ENCODE measurements around the gene LAMP1.
"Not testable (repeated sequence)": the region's sequence is repeated elsewhere in the genome, so short reads cannot be mapped to it uniquely, and the experiment has no call there.

The LAMP1 gene

DNA sequence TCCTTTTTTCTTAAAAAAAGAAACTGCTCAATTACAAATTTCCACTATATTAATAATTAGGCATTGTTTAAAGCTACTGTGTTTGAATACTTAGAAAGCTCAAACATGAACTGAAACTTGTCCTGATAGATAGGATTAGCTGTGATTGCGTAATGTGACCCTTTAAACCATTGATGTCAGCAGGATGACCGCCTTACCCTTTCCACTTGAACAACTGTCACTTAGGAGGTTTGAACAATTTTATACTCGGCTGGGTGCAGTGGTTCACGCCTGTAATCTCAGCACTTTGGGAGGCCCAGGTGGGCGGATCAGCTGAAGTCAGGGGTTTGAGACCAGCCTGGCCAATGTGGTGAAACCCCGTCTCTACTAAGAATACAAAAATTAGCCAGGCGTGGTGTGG is 2.9 kb downstream of the LAMP1 start:
- Histone ChIP-seq H3K27me3 (no peaks in the 10 kb centered on the region), H3K4me1 (peaks cover 0 to 33% (median 17%) of the 10 kb centered on the region in 4 donors), H3K27ac (no peak overlapping the region), H3K36me3 (peaks cover 0 to 6% (median 0%) of the 10 kb centered on the region in 3 donors), H3K9me3 (no peaks in the 10 kb centered on the region), H3K4me3 (no peak overlapping the region)
- TF ChIP-seq, protein P1, sequence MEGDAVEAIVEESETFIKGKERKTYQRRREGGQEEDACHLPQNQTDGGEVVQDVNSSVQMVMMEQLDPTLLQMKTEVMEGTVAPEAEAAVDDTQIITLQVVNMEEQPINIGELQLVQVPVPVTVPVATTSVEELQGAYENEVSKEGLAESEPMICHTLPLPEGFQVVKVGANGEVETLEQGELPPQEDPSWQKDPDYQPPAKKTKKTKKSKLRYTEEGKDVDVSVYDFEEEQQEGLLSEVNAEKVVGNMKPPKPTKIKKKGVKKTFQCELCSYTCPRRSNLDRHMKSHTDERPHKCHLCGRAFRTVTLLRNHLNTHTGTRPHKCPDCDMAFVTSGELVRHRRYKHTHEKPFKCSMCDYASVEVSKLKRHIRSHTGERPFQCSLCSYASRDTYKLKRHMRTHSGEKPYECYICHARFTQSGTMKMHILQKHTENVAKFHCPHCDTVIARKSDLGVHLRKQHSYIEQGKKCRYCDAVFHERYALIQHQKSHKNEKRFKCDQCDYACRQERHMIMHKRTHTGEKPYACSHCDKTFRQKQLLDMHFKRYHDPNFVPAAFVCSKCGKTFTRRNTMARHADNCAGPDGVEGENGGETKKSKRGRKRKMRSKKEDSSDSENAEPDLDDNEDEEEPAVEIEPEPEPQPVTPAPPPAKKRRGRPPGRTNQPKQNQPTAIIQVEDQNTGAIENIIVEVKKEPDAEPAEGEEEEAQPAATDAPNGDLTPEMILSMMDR (IDR thresholded peaks at IDR 0.05), result no peak
- intact Hi-C loops (cut with DNase I; ENCODE audit: low total_unique reads), result loop anchor here (5.0 to 10.0 kb wide), 3 partner anchors 62 to 195 kb away; partner anchors contain the start of genes DCUN1D2 and GRTP1
- DNase-seq, result no peak

DNA sequence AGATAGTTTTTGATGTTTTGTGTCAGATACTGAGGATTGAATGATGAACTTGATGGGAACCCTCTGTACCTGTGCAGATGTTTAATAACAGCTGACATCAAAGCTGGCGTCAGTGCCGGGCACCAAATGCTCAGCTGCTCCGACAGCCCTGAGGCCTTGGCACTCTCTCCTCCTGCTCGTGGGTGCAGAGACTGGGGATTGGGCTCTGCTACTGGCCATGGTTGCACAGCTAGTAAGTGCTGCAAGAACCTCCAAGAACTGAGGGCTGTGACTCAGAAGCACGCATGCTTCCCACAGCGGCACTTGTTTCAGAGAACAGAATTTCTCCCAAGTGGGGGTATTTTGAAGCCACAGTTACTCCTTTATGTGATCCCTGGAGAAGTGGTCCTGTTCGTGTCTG is 5.9 kb downstream of the LAMP1 start:
- Histone ChIP-seq H3K9me3 (no peaks in the 10 kb centered on the region), H3K4me1 (peaks cover 0 to 19% (median 6%) of the 10 kb centered on the region in 4 donors), H3K27ac (no peak overlapping the region), H3K36me3 (peaks cover 6 to 14% (median 6%) of the 10 kb centered on the region in 3 donors), H3K4me3 (no peak overlapping the region), H3K27me3 (no peaks in the 10 kb centered on the region)
- no peak for DNase-seq
- TF ChIP-seq, protein P1 (IDR thresholded peaks at IDR 0.05), result no peak
- intact Hi-C loops (cut with DNase I; ENCODE audit: low total_unique reads), result no loop called here

DNA sequence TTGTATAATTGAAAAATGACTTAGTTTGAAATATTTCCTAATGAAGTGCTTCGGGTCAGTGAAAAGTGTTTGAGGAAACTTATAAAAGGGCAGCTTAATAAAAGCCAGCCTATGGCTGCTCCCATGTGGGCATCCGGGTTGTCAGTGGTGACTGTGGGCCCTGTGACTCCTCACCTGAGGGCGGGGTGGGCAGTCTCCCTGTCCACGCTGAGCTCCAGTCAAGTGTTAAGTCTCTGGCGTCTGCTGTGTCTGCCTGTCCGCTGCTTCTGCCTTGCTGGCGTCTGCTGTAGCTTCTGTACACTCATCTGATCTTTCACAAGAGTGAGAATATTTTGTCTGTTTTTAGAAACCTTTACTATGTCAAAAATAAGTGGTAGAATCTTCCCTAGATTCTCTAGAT is 7.1 kb downstream of the LAMP1 start:
- H3K9me3 ChIP-seq, result no peaks in the 10 kb centered on the region
- intact Hi-C loops (cut with DNase I; ENCODE audit: low total_unique reads), result no loop called here
- no peak overlapping the region for H3K27ac ChIP-seq
- no peak for DNase-seq
- TF ChIP-seq, protein P1 (IDR thresholded peaks at IDR 0.05), result no peak
- peaks cover 0 to 7% (median 0%) of the 10 kb centered on the region in 4 donors for H3K4me1 ChIP-seq
- H3K27me3 ChIP-seq, result no peaks in the 10 kb centered on the region
- peaks cover 6 to 18% (median 8%) of the 10 kb centered on the region in 3 donors for H3K36me3 ChIP-seq
- no peak overlapping the region for H3K4me3 ChIP-seq

DNA sequence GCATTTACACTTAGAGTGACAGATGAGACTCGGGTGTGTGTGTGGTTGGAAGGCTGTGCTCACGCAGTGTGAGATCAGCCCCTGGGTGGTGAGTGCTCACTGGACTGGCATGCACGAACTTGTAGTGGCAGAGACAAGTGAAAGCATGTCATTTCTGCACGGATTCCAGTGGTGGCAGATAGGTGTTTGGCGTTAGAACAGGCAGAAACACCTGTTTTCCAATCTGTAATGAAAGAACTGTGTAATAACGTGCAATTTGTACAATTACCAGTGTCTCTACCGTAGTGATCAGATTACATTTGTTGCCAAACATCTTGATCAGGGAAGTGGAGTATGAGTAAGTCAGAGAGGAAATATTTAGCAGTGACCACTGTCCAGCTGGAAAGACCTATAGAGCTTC is 8.2 kb downstream of the LAMP1 start:
- no peak overlapping the region for H3K27ac ChIP-seq
- DNase-seq, result no peak
- H3K27me3 ChIP-seq, result no peaks in the 10 kb centered on the region
- intact Hi-C loops (cut with DNase I; ENCODE audit: low total_unique reads), result no loop called here
- H3K9me3 ChIP-seq, result no peaks in the 10 kb centered on the region
- peaks cover 0 to 5% (median 0%) of the 10 kb centered on the region in 4 donors for H3K4me1 ChIP-seq
- TF ChIP-seq, protein P1 (IDR thresholded peaks at IDR 0.05), result no peak
- H3K4me3 ChIP-seq, result no peak overlapping the region
- H3K36me3 ChIP-seq, result peaks cover 15 to 29% (median 16%) of the 10 kb centered on the region in 3 donors

DNA sequence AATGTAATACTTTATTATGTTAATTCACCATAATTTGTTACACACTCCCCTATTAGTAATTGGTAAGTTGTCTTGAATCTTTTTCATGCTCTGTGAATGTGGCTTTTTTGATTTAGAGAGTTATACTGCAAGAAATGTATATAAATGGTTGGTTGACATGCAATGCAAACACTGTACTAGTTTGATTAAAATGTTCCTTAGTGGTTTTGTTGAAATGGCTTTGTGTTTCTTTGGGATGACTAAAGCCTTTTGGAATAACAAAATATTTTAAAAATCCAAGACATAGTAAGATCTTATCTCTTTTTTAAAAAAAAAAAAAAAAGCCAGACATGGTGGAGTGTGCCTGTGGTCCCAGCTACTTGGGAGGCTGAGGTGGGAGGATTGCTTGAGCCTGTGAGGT is 10.5 kb downstream of the LAMP1 start:
- H3K9me3 ChIP-seq, result no peaks in the 10 kb centered on the region
- intact Hi-C loops (cut with DNase I; ENCODE audit: low total_unique reads), result no loop called here
- no peak overlapping the region for H3K4me3 ChIP-seq
- TF ChIP-seq, protein P1 (IDR thresholded peaks at IDR 0.05), result no peak
- DNase-seq, result no peak
- no peak overlapping the region for H3K27ac ChIP-seq
- H3K36me3 ChIP-seq, result peaks cover 38 to 52% (median 38%) of the 10 kb centered on the region in 3 donors
- H3K4me1 ChIP-seq, result peaks cover 0 to 5% (median 0%) of the 10 kb centered on the region in 4 donors
- no peaks in the 10 kb centered on the region for H3K27me3 ChIP-seq

DNA sequence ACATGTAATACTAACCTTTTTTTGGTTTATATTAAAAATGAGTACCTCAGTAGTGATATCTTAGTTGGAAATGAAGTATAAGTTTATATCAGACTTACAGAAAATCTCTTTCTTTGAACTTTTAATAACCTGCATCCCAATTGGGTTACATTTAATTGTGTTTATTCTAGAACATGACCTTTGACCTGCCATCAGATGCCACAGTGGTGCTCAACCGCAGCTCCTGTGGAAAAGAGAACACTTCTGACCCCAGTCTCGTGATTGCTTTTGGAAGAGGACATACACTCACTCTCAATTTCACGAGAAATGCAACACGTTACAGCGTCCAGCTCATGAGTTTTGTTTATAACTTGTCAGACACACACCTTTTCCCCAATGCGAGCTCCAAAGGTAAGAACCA is 12.4 kb downstream of the LAMP1 start:
- intact Hi-C loops (cut with DNase I; ENCODE audit: low total_unique reads), result no loop called here

DNA sequence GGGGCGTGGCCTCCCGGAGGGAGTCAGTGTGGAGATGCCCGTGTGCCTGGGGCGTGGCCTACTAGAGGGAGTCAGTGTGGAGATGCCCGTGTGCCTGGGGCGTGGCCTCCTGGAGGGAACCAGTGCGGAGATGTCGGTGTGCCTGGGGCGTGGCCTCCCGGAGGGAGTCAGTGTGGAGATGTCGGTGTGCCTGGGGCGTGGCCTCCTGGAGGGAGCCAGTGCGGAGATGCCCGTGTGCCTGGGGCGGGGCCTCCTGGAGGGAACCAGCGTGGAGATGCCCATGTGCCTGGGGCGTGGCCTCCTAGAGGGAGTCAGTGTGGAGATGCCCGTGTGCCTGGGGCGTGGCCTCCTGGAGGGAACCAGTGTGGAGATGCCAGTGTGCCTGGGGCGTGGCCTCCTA is 17.1 kb downstream of the LAMP1 start:
- H3K27ac ChIP-seq; DNase-seq; H3K9me3 ChIP-seq; intact Hi-C loops (cut with DNase I; ENCODE audit: low total_unique reads); H3K4me1 ChIP-seq; H3K4me3 ChIP-seq; H3K27me3 ChIP-seq: not testable (repeated sequence)
- peaks cover 41 to 74% (median 61%) of the 10 kb centered on the region in 3 donors for H3K36me3 ChIP-seq

More for the DNA sequence above, 12.4 kb downstream of the LAMP1 start:
- TF ChIP-seq, protein P1 (IDR thresholded peaks at IDR 0.05), result no peak
- no peak for DNase-seq
- Histone ChIP-seq H3K36me3 (peaks cover 43 to 52% (median 44%) of the 10 kb centered on the region in 3 donors), H3K27ac (no peak overlapping the region), H3K4me1 (peaks cover 0 to under 1% (median 0%) of the 10 kb centered on the region in 4 donors), H3K9me3 (no peaks in the 10 kb centered on the region), H3K4me3 (no peak overlapping the region), H3K27me3 (no peaks in the 10 kb centered on the region)

DNA sequence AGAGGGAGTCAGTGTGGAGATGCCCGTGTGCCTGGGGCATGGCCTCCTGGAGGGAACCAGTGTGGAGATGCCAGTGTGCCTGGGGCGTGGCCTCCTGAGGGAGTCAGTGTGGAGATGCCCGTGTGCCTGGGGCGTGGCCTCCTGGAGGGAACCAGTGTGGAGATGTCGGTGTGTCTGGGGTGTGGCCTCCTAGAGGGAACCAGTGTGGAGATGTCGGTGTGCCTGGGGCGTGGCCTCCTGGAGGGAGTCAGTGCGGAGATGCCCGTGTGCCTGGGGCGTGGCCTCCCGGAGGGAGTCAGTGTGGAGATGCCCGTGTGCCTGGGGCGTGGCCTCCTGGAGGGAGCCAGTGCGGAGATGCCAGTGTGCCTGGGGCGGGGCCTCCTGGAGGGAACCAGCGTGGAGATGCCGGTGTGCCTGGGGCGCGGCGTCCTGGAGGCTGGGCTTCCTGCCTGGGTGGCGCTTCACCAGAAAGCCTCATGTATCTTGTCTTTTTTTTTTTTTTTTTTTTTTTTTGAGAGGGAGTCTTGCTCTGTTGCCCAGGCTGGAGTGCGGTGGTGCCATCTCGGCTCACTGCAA is 17.9 kb downstream of the LAMP1 start:
- peaks cover 43 to 74% (median 64%) of the 10 kb centered on the region in 3 donors for H3K36me3 ChIP-seq
- H3K27me3 ChIP-seq; H3K27ac ChIP-seq; DNase-seq; H3K4me3 ChIP-seq; H3K4me1 ChIP-seq; H3K9me3 ChIP-seq; intact Hi-C loops (cut with DNase I; ENCODE audit: low total_unique reads): not testable (repeated sequence)

Measured in tibial artery (tissue), 4 donors.